HL-60 (cell line): ENCODE results near the gene BTG4.

Experiments
- CTCF ChIP-seq: IDR thresholded peaks from one replicate; pipeline ENCODE4 v1.5.1; 2011; ENCODE audit warnings: low read length, control low read depth, inconsistent platforms; ENCODE audit not compliant: insufficient read depth
- SPI1 ChIP-seq: IDR thresholded peaks from 2 replicates; pipeline ENCODE4 v1.6.1; 2012; ENCODE audit warnings: low read depth, mild to moderate bottlenecking, borderline replicate concordance

GRCh38 chr11:111500481-111500880 is 11.7 kb downstream of the BTG4 start:
- TF ChIP-seq CTCF, result no peak
- TF ChIP-seq SPI1, result no peak
